Caco-2 (cell line): ENCODE measurements around the gene ELMOD1. TPM values are rescaled to one million over a fixed set of nuclear protein-coding genes. Genes with fewer than 3 reads are reported as not detected.

Experiments used
- BruUV-seq: library from RNA; stranded (reverse); fragments of 400-500 nt; replicated peaks from 2 replicates; lab custom pipeline; 2021; lab: Mats Ljungman, UMichigan
- CTCF ChIA-PET: fragments of 300-600 bp; sonication (Branson Sonifier 250); formaldehyde crosslinking; loops from one replicate; lab custom pipeline; 2022; ENCODE audit warnings: antibody characterized with exemption; lab: Charles Lee
- POLR2A ChIA-PET: fragments of 300-600 bp; sonication (Branson Sonifier 250); formaldehyde crosslinking; loops from one replicate; lab custom pipeline; 2022; ENCODE audit warnings: antibody characterized with exemption; lab: Charles Lee
- DNase-seq, 2 experiments: peaks; one replicate each; pipeline versions ENCODE4 v3.0.0 to v3.0.0-alpha.2; 2020 to 2022
- H3K27me3 ChIP-seq: replicated peaks from 2 replicates; pipeline ENCODE4 v1.6.0; 2011; ENCODE audit warnings: low read length; ENCODE audit not compliant: control insufficient read depth, insufficient read depth
- H3K36me3 ChIP-seq: 2 replicates; pipeline ENCODE4 v1.5.1; 2011; ENCODE audit warnings: low read length; ENCODE audit not compliant: control insufficient read depth, insufficient read depth
- H3K4me1 ChIP-seq: fragments of 250-450 bp; sonication (Bioruptor Pico); 2 replicates; pipeline ENCODE4 v1.5.1; 2020; ENCODE audit warnings: mild to moderate bottlenecking
- H3K4me3 ChIP-seq: 2 replicates; pipeline ENCODE4 v1.5.1; 2011; ENCODE audit warnings: low read depth, mild to moderate bottlenecking, control low read depth, low read length
- H3K9me3 ChIP-seq: fragments of 250-450 bp; sonication (Bioruptor Pico); 2 replicates; pipeline ENCODE4 v1.5.1; 2020; ENCODE audit warnings: mild to moderate bottlenecking, moderate library complexity
- H3K27ac Mint-ChIP-seq: one replicate; pipeline ENCODE4 v1.8.0; 2022; ENCODE audit warnings: mixed read lengths; ENCODE audit not compliant: unreplicated experiment
- H3K27me3 Mint-ChIP-seq: one replicate; pipeline ENCODE4 v1.8.0; 2022; ENCODE audit warnings: mixed read lengths; ENCODE audit not compliant: insufficient read depth, unreplicated experiment
- H3K36me3 Mint-ChIP-seq: one replicate; pipeline ENCODE4 v1.8.0; 2022; ENCODE audit warnings: mild to moderate bottlenecking, mixed read lengths; ENCODE audit not compliant: insufficient read depth, unreplicated experiment
- H3K4me1 Mint-ChIP-seq: one replicate; pipeline ENCODE4 v1.8.0; 2022; ENCODE audit warnings: low read depth, mixed read lengths; ENCODE audit not compliant: unreplicated experiment
- H3K4me3 Mint-ChIP-seq: one replicate; pipeline ENCODE4 v1.8.0; 2022; ENCODE audit warnings: mild to moderate bottlenecking, moderate library complexity, mixed read lengths; ENCODE audit not compliant: unreplicated experiment
- H3K9me3 Mint-ChIP-seq: one replicate; pipeline ENCODE4 v1.8.0; 2022; ENCODE audit warnings: mixed read lengths; ENCODE audit not compliant: unreplicated experiment
- intact Hi-C: fragments of 100-400 bp; cut with micrococcal nuclease; formaldehyde crosslinking; loops from one replicate; pipeline ENCODE4 v1.10.0; 2022; ENCODE audit not compliant: unreplicated experiment
- total RNA-seq: library from RNA; stranded (reverse); gene quantifications from 2 replicates; pipeline ENCODE4 v1.2.3, GENCODE V29; 2022
- TF ChIP-seq, protein P1 (sequence below), 2 experiments: fragments of 200-600 bp in 1 of 2; IDR thresholded peaks; 1 replicate in 1 of 2; 2 replicates in 1 of 2; pipeline versions ENCODE4 v1.5.1 to v1.8.0; 2011 to 2022; ENCODE audit warnings: antibody characterized with exemption in 1 of 2, control low read depth in 1 of 2, inconsistent platforms in 1 of 2, low read depth in 1 of 2, low read length in 1 of 2, mild to moderate bottlenecking in 1 of 2, moderate library complexity in 1 of 2; ENCODE audit not compliant: insufficient read depth in 1 of 2, severe bottlenecking in 1 of 2, unreplicated experiment in 1 of 2

ELMOD1 gene
- total RNA-seq, 1 experiment from 2014 or later = not detected

DNA sequence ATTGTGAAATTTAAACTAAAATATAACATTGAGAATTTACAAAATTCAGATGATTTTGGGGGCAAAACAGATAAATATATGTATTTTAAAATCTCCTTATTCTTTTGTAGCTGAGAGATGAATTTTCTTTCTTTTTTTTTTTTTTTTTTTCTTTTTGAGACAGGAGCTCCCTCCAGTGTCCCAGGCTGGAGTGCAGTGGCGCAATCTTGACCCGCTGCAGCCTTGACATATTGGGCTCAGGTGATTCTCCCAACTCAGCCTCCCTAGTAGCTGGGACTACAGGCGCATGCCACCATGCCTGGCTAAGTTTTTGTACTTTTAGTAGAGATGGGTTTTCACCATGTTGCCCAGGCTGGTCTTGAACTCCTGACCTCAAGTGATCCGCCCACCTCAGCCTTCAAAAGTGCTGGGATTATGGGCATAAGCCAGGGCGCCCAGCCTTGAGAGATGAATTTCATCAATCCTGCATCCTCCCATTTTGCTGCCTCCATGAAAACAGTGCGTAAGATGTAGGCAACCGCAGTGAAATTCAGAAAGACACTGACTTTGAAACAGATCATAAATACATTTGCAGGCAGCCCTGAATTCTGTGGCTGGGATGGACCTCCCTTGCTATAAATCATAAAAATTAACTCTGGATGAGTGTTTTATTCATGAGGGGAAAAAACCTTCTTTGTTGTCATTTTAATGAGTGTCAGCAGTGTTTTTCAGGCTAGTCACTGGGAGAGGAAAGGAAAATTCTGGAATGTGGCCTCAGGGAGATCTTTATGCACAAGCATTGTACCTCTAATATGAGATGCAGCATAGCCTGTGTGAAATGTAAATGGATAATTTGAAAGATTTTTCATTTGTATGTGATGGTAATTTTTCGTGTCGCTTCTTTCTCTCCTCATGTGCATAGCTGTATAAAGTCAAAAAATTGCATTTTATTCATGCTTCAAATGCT, 14.4 kb downstream of the ELMOD1 start:
- ChIA-PET POLR2A (interaction anchor here (0.6 kb wide), 2 partner anchors 46 to 148 kb away, joined by 4 to 5 read pairs; no protein-coding TSS in a partner anchor), CTCF (interaction anchor here (0.6 kb wide), 2 partner anchors 65 to 97 kb away, joined by 5 read pairs; no protein-coding TSS in a partner anchor)
- Histone ChIP-seq H3K9me3 (no peaks in the 10 kb centered on the region), H3K4me3 (no peak overlapping the region), H3K36me3 (no peaks in the 10 kb centered on the region), H3K4me1 (no peaks in the 10 kb centered on the region), H3K27me3 (no peaks in the 10 kb centered on the region)
- no peaks in the 10 kb centered on the region for H3K4me1 Mint-ChIP-seq
- no peak overlapping the region for H3K27ac Mint-ChIP-seq
- no peaks in the 10 kb centered on the region for H3K9me3 Mint-ChIP-seq
- peaks cover 21% of the 10 kb centered on the region for H3K27me3 Mint-ChIP-seq
- BruUV-seq = no TSS peak
- TF ChIP-seq, protein P1, sequence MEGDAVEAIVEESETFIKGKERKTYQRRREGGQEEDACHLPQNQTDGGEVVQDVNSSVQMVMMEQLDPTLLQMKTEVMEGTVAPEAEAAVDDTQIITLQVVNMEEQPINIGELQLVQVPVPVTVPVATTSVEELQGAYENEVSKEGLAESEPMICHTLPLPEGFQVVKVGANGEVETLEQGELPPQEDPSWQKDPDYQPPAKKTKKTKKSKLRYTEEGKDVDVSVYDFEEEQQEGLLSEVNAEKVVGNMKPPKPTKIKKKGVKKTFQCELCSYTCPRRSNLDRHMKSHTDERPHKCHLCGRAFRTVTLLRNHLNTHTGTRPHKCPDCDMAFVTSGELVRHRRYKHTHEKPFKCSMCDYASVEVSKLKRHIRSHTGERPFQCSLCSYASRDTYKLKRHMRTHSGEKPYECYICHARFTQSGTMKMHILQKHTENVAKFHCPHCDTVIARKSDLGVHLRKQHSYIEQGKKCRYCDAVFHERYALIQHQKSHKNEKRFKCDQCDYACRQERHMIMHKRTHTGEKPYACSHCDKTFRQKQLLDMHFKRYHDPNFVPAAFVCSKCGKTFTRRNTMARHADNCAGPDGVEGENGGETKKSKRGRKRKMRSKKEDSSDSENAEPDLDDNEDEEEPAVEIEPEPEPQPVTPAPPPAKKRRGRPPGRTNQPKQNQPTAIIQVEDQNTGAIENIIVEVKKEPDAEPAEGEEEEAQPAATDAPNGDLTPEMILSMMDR (IDR thresholded peaks at IDR 0.05; ENCODE audit: insufficient read depth in 1 of 2, low read depth in 1 of 2, low read length in 1 of 2, severe bottlenecking in 1 of 2, unreplicated experiment in 1 of 2) = peak; percentile 3 to 15
- intact Hi-C loops = loop anchor here (1.0 to 5.0 kb wide), 2 partner anchors 29 to 43 kb away; no protein-coding TSS in a partner anchor
- no peaks in the 10 kb centered on the region for H3K36me3 Mint-ChIP-seq
- no peak overlapping the region for H3K4me3 Mint-ChIP-seq
- DNase-seq = peak in 1 of 2 experiments; percentile 18

DNA sequence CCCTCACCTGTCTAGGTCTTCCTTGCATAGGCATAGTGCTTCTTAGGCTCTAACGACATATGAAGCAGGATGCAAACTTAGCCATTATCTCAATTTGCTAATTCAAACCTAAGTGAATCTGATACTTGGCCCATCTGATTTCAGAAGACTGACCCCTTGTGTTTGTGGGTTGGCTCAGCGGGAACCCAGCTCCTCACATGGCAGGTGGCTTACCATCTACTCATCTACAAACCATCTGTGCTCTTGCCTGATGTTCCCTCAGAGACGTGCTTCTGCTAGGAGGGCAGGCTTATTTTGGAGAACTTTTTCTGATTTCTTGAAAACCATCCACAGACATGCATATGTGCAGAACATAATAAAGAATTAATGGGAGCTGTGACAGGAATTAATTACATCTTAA, 15.2 kb downstream of the ELMOD1 start:
- no TSS peak for BruUV-seq
- H3K27me3 Mint-ChIP-seq = peaks cover 21% of the 10 kb centered on the region
- no peaks in the 10 kb centered on the region for H3K36me3 Mint-ChIP-seq

GRCh38 chr11:107608809-107609208, 17.9 kb downstream of the ELMOD1 start:
- CTCF ChIA-PET = interaction anchor here (1.0 kb wide), 1 partner anchor 80 kb away, joined by 3 read pairs; no protein-coding TSS in a partner anchor
- no peak for DNase-seq
- no peaks in the 10 kb centered on the region for H3K9me3 ChIP-seq
- Mint-ChIP-seq H3K4me3 (no peak overlapping the region), H3K27ac (no peak overlapping the region), H3K36me3 (no peaks in the 10 kb centered on the region), H3K4me1 (no peaks in the 10 kb centered on the region), H3K9me3 (no peaks in the 10 kb centered on the region), H3K27me3 (peaks cover 20% of the 10 kb centered on the region)
- H3K4me1 ChIP-seq = no peaks in the 10 kb centered on the region
- no peaks in the 10 kb centered on the region for H3K36me3 ChIP-seq
- H3K4me3 ChIP-seq = no peak overlapping the region
- TF ChIP-seq, protein P1 (IDR thresholded peaks at IDR 0.05; ENCODE audit: insufficient read depth in 1 of 2, low read depth in 1 of 2, low read length in 1 of 2, severe bottlenecking in 1 of 2, unreplicated experiment in 1 of 2) = no peak
- no peaks in the 10 kb centered on the region for H3K27me3 ChIP-seq
- BruUV-seq = no TSS peak
- intact Hi-C loops = loop anchor here (5.0 kb wide), 1 partner anchor 47 kb away; no protein-coding TSS in a partner anchor
- POLR2A ChIA-PET = no interaction called here

More for the DNA sequence above, 15.2 kb downstream of the ELMOD1 start:
- H3K4me1 Mint-ChIP-seq = no peaks in the 10 kb centered on the region
- H3K4me3 Mint-ChIP-seq = no peak overlapping the region
- no peaks in the 10 kb centered on the region for H3K4me1 ChIP-seq
- H3K27me3 ChIP-seq = no peaks in the 10 kb centered on the region
- no peaks in the 10 kb centered on the region for H3K9me3 ChIP-seq
- DNase-seq = no peak
- no peak overlapping the region for H3K4me3 ChIP-seq
- intact Hi-C loops = loop anchor here (5.0 kb wide), 1 partner anchor 44 kb away; no protein-coding TSS in a partner anchor
- no peaks in the 10 kb centered on the region for H3K9me3 Mint-ChIP-seq
- TF ChIP-seq, protein P1 (IDR thresholded peaks at IDR 0.05; ENCODE audit: insufficient read depth in 1 of 2, low read depth in 1 of 2, low read length in 1 of 2, severe bottlenecking in 1 of 2, unreplicated experiment in 1 of 2) = peak in 1 of 2 experiments; percentile 21
- H3K27ac Mint-ChIP-seq = no peak overlapping the region
- no peaks in the 10 kb centered on the region for H3K36me3 ChIP-seq
- ChIA-PET CTCF (interaction anchor here (0.7 kb wide), 1 partner anchor 83 kb away, joined by 3 read pairs; no protein-coding TSS in a partner anchor), POLR2A (interaction anchor here (0.6 kb wide), 1 partner anchor 149 kb away, joined by 4 read pairs; no protein-coding TSS in a partner anchor)
